CD4-positive, CD25-positive, alpha-beta regulatory T cell (primary cell): Measurements from ENCODE around the gene LRRC31. TPM values are rescaled to one million over a fixed set of nuclear protein-coding genes. Genes with fewer than 3 reads are reported as not detected.

Experiments used
- ATAC-seq, 2 donors: fragments of 150-1000 bp; cut with Tn5 transposase; one replicate each; pipeline ENCODE4 v1.10.0; 2021; ENCODE audit warnings: low read depth in 2 of 2, moderate number of reproducible peaks in 2 of 2, moderate library complexity in 1 of 2
- DNase-seq, 3 donors: peaks; one replicate each; pipeline versions ENCODE4 v3.0.0 to v3.0.0-alpha.2; 2012 to 2022; ENCODE audit warnings: mixed read lengths in 1 of 3
- H3K27ac ChIP-seq: one replicate; pipeline ENCODE4 v1.7.0; 2013; ENCODE audit warnings: mild to moderate bottlenecking, low read length; ENCODE audit not compliant: insufficient read depth, poor library complexity, severe bottlenecking
- H3K27me3 ChIP-seq: one replicate; pipeline ENCODE4 v1.7.0; 2013; ENCODE audit warnings: low read length; ENCODE audit not compliant: control insufficient read depth, insufficient read depth
- H3K36me3 ChIP-seq: one replicate; pipeline ENCODE4 v1.7.0; 2013; ENCODE audit warnings: mild to moderate bottlenecking, low read length, moderate library complexity; ENCODE audit not compliant: control insufficient read depth, insufficient read depth
- H3K4me1 ChIP-seq: 2 replicates; pipeline ENCODE4 v1.7.0; 2013; ENCODE audit warnings: mild to moderate bottlenecking, low read length; ENCODE audit not compliant: insufficient read depth, control insufficient read depth, poor library complexity, severe bottlenecking
- H3K4me3 ChIP-seq: one replicate; pipeline ENCODE4 v1.7.0; 2013; ENCODE audit warnings: low read depth, mild to moderate bottlenecking, low read length, moderate library complexity
- H3K9me3 ChIP-seq, 2 experiments: 1 replicate in 1 of 2; 2 replicates in 1 of 2; pipeline ENCODE4 v1.7.0; 2013; ENCODE audit warnings: low read length in 2 of 2, mild to moderate bottlenecking in 1 of 2, moderate library complexity in 1 of 2; ENCODE audit not compliant: control insufficient read depth in 2 of 2
- H3K27ac Mint-ChIP-seq, 3 donors: one replicate each; pipeline ENCODE4 v1.8.0; 2020 to 2022; ENCODE audit warnings: mild to moderate bottlenecking in 3 of 3, mixed read lengths in 3 of 3, moderate library complexity in 2 of 3
- H3K27me3 Mint-ChIP-seq: one replicate; pipeline ENCODE4 v1.8.0; 2022; ENCODE audit warnings: mild to moderate bottlenecking, mixed read lengths
- H3K36me3 Mint-ChIP-seq: one replicate; pipeline ENCODE4 v1.8.0; 2020; ENCODE audit warnings: mixed read lengths
- H3K4me1 Mint-ChIP-seq, 4 donors: one replicate each; pipeline ENCODE4 v1.8.0; 2020 to 2022; ENCODE audit warnings: mixed read lengths in 4 of 4, mild to moderate bottlenecking in 1 of 4
- H3K4me3 Mint-ChIP-seq, 4 donors: one replicate each; pipeline ENCODE4 v1.8.0; 2020 to 2022; ENCODE audit warnings: mild to moderate bottlenecking in 4 of 4, mixed read lengths in 4 of 4, moderate library complexity in 3 of 4
- H3K9me3 Mint-ChIP-seq, 7 donors: one replicate each; pipeline ENCODE4 v1.8.0; 2020 to 2022; ENCODE audit warnings: mixed read lengths in 7 of 7, mild to moderate bottlenecking in 3 of 7, moderate library complexity in 2 of 7
- polyA plus RNA-seq, 4 donors: library from polyadenylated mRNA; unstranded; fragments of 300-500 nt; fragmentation: Illumina TruSeq; gene quantifications; one replicate each; pipeline ENCODE4 v1.2.3, GENCODE V29; 2021
- total RNA-seq: library from RNA; stranded (reverse); gene quantifications from one replicate; pipeline ENCODE4 v1.2.3, GENCODE V29; 2022

The LRRC31 gene
- total and polyA plus RNA-seq, 5 donors from 2014 or later: not detected

DNA sequence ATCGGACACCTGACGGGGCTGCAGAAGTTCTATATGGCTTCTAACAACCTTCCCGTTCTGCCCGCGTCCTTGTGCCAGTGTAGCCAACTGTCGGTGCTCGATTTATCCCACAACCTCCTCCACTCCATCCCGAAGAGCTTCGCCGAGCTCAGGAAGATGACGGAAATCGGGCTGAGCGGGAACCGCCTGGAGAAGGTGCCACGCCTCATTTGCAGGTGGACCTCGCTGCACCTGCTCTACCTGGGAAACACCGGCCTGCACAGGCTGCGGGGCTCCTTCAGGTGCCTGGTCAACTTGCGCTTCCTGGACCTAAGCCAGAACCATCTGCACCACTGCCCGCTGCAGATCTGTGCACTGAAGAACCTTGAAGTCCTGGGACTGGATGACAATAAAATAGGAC lies 47.2 kb downstream of the LRRC31 start:
- Mint-ChIP-seq H3K9me3 (peaks cover 0 to 2% (median 0%) of the 10 kb centered on the region in 7 donors), H3K4me3 (no peak overlapping the region), H3K27me3 (peaks cover 28% of the 10 kb centered on the region), H3K36me3 (no peaks in the 10 kb centered on the region), H3K4me1 (no peaks in the 10 kb centered on the region), H3K27ac (no peak overlapping the region)
- H3K9me3 ChIP-seq: no peaks in the 10 kb centered on the region
- no peaks in the 10 kb centered on the region for H3K36me3 ChIP-seq
- ATAC-seq: no peak
- DNase-seq: no peak
- H3K4me3 ChIP-seq: no peak overlapping the region
- H3K27me3 ChIP-seq: peaks cover 9% of the 10 kb centered on the region
- H3K4me1 ChIP-seq: no peaks in the 10 kb centered on the region
- no peak overlapping the region for H3K27ac ChIP-seq

DNA sequence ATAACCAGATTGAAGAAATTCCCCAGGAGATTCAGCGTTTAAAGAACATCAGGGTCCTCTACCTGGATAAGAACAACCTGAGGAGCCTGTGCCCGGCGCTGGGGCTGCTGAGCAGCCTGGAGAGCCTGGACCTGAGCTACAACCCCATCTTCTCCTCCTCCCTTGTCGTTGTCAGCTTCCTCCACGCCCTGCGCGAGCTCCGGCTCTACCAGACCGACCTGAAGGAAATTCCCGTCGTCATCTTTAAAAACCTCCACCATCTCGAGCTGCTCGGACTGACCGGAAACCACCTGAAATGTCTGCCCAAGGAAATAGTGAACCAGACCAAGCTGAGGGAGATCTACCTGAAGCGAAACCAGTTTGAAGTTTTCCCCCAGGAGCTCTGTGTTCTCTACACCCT lies 47.6 kb downstream of the LRRC31 start:
- no peak overlapping the region for H3K27ac Mint-ChIP-seq
- no peak overlapping the region for H3K4me3 Mint-ChIP-seq
- H3K4me1 Mint-ChIP-seq: no peaks in the 10 kb centered on the region
- H3K27me3 Mint-ChIP-seq: peaks cover 33% of the 10 kb centered on the region
- DNase-seq (no peak), ATAC-seq (no peak)
- Histone ChIP-seq H3K27ac (no peak overlapping the region), H3K4me3 (no peak overlapping the region), H3K4me1 (no peaks in the 10 kb centered on the region), H3K27me3 (peaks cover 11% of the 10 kb centered on the region), H3K36me3 (no peaks in the 10 kb centered on the region), H3K9me3 (no peaks in the 10 kb centered on the region)
- peaks cover 0 to 6% (median 0%) of the 10 kb centered on the region in 7 donors for H3K9me3 Mint-ChIP-seq
- no peaks in the 10 kb centered on the region for H3K36me3 Mint-ChIP-seq

DNA sequence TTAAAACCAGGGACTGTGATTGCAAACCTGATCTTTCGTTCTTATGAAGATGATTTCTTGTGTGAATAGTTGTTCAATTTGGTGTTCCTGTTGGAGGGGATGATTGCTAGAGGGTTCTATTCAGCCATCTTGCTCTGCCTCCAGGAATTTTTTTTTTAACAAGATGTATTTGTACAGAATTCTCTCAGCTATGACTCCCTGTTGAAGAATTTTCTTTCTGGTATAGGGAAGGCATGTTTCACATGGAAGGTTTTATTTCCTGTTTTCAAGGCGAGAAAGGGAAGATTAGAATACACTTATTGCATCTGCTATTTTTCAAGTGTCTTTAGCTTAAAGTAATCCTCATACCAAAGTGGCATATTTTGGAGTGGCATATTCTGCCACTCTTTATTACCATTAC lies 51.4 kb downstream of the LRRC31 start:
- Mint-ChIP-seq H3K4me3 (no peak overlapping the region), H3K4me1 (peaks cover 4 to 10% (median 5%) of the 10 kb centered on the region in 4 donors), H3K9me3 (peaks cover 0 to 14% (median 8%) of the 10 kb centered on the region in 7 donors), H3K36me3 (no peaks in the 10 kb centered on the region), H3K27me3 (peaks cover 50% of the 10 kb centered on the region), H3K27ac (no peak overlapping the region)
- H3K4me1 ChIP-seq: peaks cover 8% of the 10 kb centered on the region
- no peak overlapping the region for H3K4me3 ChIP-seq
- DNase-seq (no peak), ATAC-seq (no peak)
- no peaks in the 10 kb centered on the region for H3K36me3 ChIP-seq
- H3K27ac ChIP-seq: no peak overlapping the region
- peaks cover 8% of the 10 kb centered on the region for H3K27me3 ChIP-seq
- peaks cover 12 to 14% of the 10 kb centered on the region in 2 experiments for H3K9me3 ChIP-seq

DNA sequence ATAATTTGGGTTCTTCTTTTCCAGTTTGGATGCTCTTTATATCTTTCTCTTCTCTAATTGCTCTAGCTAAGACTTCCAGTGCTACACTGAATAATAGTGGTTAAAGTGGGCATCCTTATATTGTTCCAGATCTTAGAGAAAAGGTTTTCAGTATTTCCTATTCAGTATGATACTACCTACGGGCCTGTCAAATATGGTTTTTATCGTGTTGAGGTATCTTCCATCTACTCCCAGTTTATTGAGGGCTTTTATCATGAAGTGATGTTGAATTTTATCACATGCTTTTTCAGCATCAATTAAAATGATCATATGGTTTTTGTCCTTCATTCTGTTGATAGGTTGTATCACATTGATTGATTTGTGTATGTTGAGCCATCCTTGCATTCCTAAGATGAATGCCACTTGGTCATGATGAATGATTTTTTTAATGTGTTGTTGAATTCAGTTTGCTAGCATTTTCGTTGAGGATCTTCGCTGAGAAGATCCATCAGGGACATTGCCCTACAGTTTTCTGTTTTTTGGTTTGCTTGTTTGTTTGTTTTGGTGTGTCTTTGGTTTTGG lies 54.1 kb downstream of the LRRC31 start:
- H3K27me3 ChIP-seq: peaks cover 8% of the 10 kb centered on the region
- DNase-seq: peak in 1 of 3 donors; percentile 20
- no peak for ATAC-seq
- H3K9me3 ChIP-seq: peaks cover 12 to 14% of the 10 kb centered on the region in 2 experiments
- H3K27ac ChIP-seq: no peak overlapping the region
- Mint-ChIP-seq H3K9me3 (peaks cover 0 to 14% (median 8%) of the 10 kb centered on the region in 7 donors), H3K36me3 (no peaks in the 10 kb centered on the region), H3K27me3 (peaks cover 61% of the 10 kb centered on the region), H3K27ac (no peak overlapping the region), H3K4me1 (peaks cover 10 to 26% (median 13%) of the 10 kb centered on the region in 4 donors), H3K4me3 (no peak overlapping the region)
- no peaks in the 10 kb centered on the region for H3K36me3 ChIP-seq
- peaks cover 27% of the 10 kb centered on the region for H3K4me1 ChIP-seq
- H3K4me3 ChIP-seq: no peak overlapping the region

DNA sequence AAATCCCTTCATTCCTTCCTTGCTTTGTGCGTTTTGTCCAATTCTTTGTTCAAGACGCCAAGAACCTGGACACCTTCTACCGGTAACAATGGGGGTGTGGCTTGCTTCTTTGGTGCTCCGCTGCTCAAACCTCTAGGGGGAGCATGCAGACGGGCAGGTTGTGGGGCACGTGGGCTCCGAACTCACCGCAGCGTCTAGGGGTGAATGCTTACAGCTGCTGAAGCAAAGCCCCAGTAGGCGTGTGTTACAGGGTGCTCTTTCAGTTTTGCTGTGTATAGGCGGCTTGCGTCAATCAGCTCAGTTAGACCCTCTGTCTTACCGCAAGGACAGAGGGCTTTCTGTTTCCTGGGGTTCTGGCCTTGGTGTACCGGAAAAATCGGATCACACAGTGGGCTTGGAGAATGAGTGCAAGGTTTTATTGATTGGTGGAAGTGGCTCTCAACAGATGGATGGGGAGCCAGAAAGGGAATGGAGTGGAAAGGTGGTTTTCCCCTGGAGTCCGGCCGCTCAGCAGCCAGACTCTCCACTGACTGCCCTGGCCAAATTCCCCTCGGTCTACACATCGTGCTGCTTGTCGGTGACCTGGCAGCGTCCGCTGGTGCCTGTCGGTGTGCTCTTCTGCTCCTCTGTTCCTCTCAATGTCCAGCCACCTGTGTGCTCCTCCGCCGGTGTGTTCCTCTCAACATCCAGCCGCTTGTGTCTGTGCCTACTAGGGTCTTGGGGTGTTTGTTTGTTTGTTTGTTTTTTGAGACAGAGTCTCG lies 55.8 kb downstream of the LRRC31 start:
- Mint-ChIP-seq H3K4me3 (peak overlapping the region; percentile 86 to 93 (median 87)), H3K27ac (peak overlapping the region; percentile 62 to 79 (median 70)), H3K36me3 (no peaks in the 10 kb centered on the region), H3K4me1 (peaks cover 12 to 29% (median 14%) of the 10 kb centered on the region in 4 donors), H3K27me3 (peaks cover 52% of the 10 kb centered on the region), H3K9me3 (peaks cover 0 to 14% (median 6%) of the 10 kb centered on the region in 7 donors)
- Histone ChIP-seq H3K36me3 (no peaks in the 10 kb centered on the region), H3K27ac (no peak overlapping the region), H3K4me3 (peak overlapping the region; percentile 80), H3K9me3 (peaks cover 12 to 14% of the 10 kb centered on the region in 2 experiments), H3K27me3 (peaks cover 8% of the 10 kb centered on the region), H3K4me1 (peaks cover 27% of the 10 kb centered on the region)
- peak; percentile 85 to 87 for ATAC-seq
- DNase-seq: peak; percentile 58 to 91 (median 75)

DNA sequence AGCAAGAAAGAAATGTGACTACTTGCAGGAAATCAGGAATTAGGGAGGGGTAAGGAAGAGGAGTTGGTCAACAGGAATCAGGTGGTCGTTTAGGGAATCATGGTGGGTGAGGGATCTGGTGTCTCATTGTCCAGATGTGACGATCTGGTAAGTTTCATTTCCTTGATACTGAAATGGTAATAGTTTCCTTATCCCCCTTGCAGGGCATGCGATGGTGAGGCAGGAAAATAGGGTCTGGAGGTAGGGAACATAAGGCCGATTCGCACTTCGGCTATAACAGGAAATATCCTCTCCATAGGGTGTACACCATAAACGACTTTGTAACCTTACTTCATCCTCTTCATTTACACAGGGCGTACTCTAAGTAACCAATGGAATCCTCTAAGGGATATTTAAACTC lies 56.5 kb downstream of the LRRC31 start:
- peaks cover 0 to 14% (median 6%) of the 10 kb centered on the region in 7 donors for H3K9me3 Mint-ChIP-seq
- peak overlapping the region; percentile 80 for H3K4me3 ChIP-seq
- H3K9me3 ChIP-seq: peaks cover 12 to 14% of the 10 kb centered on the region in 2 experiments
- H3K4me3 Mint-ChIP-seq: peak overlapping the region; percentile 86 to 93 (median 87)
- H3K27ac Mint-ChIP-seq: peak overlapping the region; percentile 62 to 79 (median 70)
- H3K4me1 Mint-ChIP-seq: peaks cover 12 to 29% (median 14%) of the 10 kb centered on the region in 4 donors
- DNase-seq (peak in 1 of 3 donors; percentile 27), ATAC-seq (no peak)
- H3K27ac ChIP-seq: no peak overlapping the region
- H3K27me3 Mint-ChIP-seq: peaks cover 46% of the 10 kb centered on the region
- H3K4me1 ChIP-seq: peaks cover 27% of the 10 kb centered on the region
- H3K27me3 ChIP-seq: peaks cover 8% of the 10 kb centered on the region
- no peaks in the 10 kb centered on the region for H3K36me3 Mint-ChIP-seq
- no peaks in the 10 kb centered on the region for H3K36me3 ChIP-seq

DNA sequence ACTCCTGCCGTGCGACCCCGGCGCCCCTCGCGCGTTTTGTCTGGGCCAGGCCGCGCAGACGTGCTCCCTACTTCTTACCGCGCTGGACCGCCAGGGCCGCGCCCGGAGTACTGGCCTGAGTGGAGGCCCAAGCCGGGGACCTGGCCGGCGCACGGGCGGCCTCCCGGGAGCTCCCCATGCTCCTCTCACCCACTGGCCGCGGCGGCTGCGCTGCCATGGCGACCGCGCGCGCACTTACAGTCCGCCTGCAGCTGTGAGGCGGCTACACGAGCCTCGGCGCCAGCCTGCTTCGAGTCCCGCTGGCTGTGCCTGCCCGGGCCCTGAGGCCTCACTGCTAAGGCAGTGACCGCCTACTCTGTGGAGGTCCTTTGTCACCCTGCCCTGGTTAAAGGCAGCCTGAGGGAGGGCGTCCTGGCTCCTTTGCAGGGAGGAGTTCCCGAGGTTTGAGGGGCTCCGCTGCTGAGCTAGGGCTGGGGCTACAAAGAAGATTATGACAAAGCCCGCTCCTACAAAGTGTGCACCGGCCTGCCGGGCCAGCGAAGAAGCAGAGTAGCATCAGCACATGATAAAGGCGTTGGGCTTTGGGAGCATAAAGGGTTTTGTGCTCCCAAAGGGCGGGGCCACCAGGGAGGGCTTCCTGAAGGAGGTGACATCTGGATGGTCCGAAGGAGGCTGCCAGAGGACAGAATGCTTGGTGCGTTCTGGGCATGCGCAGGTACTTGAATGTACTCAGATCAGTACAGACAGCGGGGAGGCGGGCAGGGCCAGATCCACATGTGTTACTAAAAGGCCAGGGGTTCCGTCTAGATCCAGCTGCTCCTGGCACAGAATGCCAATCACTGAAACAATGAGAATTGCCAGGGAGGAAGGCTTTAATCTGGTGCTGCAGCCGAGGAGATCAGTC lies 57.2 kb downstream of the LRRC31 start, which contains the start of the genes LRRC34 and LRRIQ4:
Gene LRRC34 (minus strand): TSS at position 573 of the 904 bp plus-strand sequence. CDS start 356 bp downstream, at position 217.
Gene LRRIQ4 (plus strand): TSS at position 539 of the 904 bp plus-strand sequence. CDS start 9,052 bp downstream, outside the sequence.
- no peaks in the 10 kb centered on the region for H3K36me3 ChIP-seq
- Mint-ChIP-seq H3K36me3 (no peaks in the 10 kb centered on the region), H3K4me3 (peak within 1 kb of the TSS; percentile 86 to 93 (median 87)), H3K27me3 (peaks cover 41% of the 10 kb centered on the region), H3K27ac (peak within 1 kb of the TSS; percentile 62 to 79 (median 70)), H3K9me3 (peaks cover 0 to 14% (median 6%) of the 10 kb centered on the region in 7 donors), H3K4me1 (peaks cover 12 to 29% (median 14%) of the 10 kb centered on the region in 4 donors)
- ATAC-seq (peak; percentile 50 to 59), DNase-seq (peak; percentile 40 to 84 (median 45))
- peaks cover 3% of the 10 kb centered on the region for H3K27me3 ChIP-seq
- H3K4me1 ChIP-seq: peaks cover 27% of the 10 kb centered on the region
- H3K4me3 ChIP-seq: peak within 1 kb of the TSS; percentile 80
- peaks cover 12 to 14% of the 10 kb centered on the region in 2 experiments for H3K9me3 ChIP-seq
- no peak within 1 kb of the TSS for H3K27ac ChIP-seq
